Panc1 (cell line): ENCODE measurements around the gene CCDC194. TPM values are rescaled to one million over a fixed set of nuclear protein-coding genes. Genes with fewer than 3 reads are reported as not detected.

Source experiments
- ATAC-seq: fragments of 200-7000 bp; cut with Tn5 transposase; 2 replicates; pipeline ENCODE4 v1.9.1; 2020; ENCODE audit warnings: mild to moderate bottlenecking, moderate library complexity
- BruUV-seq: library from RNA; stranded (reverse); fragments of 400-500 nt; replicated peaks from 2 replicates; lab custom pipeline; 2021; lab: Mats Ljungman, UMichigan
- CTCF ChIA-PET: fragments of 300-600 bp; sonication (Branson Sonifier 250); formaldehyde crosslinking; loops from one replicate; lab custom pipeline; 2022; ENCODE audit warnings: antibody characterized with exemption; lab: Charles Lee
- POLR2A ChIA-PET: fragments of 300-600 bp; sonication (Branson Sonifier 250); formaldehyde crosslinking; loops from one replicate; lab custom pipeline; 2022; ENCODE audit warnings: antibody characterized with exemption; lab: Charles Lee
- DNase-seq: peaks from one replicate; pipeline ENCODE4 v3.0.0-alpha.2; 2010; ENCODE audit warnings: low read depth, low spot score
- H3K27ac ChIP-seq: 2 replicates; pipeline ENCODE4 v1.5.1; 2011; ENCODE audit warnings: mild to moderate bottlenecking, low read length, inconsistent platforms
- H3K27me3 ChIP-seq: fragments of 200-500 bp; sonication (Bioruptor generic); 2 replicates; pipeline ENCODE4 v1.6.0; 2014; ENCODE audit warnings: low read length, inconsistent platforms; ENCODE audit not compliant: control insufficient read depth, insufficient read depth
- H3K36me3 ChIP-seq: fragments of 200-500 bp; sonication (Bioruptor generic); 2 replicates; pipeline ENCODE4 v1.5.1; 2014; ENCODE audit warnings: inconsistent platforms, mild to moderate bottlenecking, low read length, moderate library complexity; ENCODE audit not compliant: control insufficient read depth, insufficient read depth
- H3K4me1 ChIP-seq: 2 replicates; pipeline ENCODE4 v1.5.1; 2011; ENCODE audit warnings: inconsistent platforms, mild to moderate bottlenecking, low read length, moderate library complexity; ENCODE audit not compliant: control insufficient read depth, insufficient read depth
- H3K4me3 ChIP-seq, 2 experiments: 2 replicates each; pipeline ENCODE4 v1.5.1; 2011 to 2012; ENCODE audit warnings: low read depth in 2 of 2, low read length in 2 of 2, mild to moderate bottlenecking in 2 of 2, inconsistent platforms in 1 of 2, moderate library complexity in 1 of 2
- H3K9me3 ChIP-seq: fragments of 200-500 bp; sonication (Bioruptor generic); 2 replicates; pipeline ENCODE4 v1.5.1; 2014; ENCODE audit warnings: low read depth, mild to moderate bottlenecking, inconsistent platforms, low read length, moderate library complexity; ENCODE audit not compliant: control insufficient read depth, insufficient read depth
- CTCF ChIP-seq: fragments of 450-650 bp; IDR thresholded peaks from 2 replicates; pipeline ENCODE4 v1.5.1; 2017; ENCODE audit warnings: mild to moderate bottlenecking
- POLR2AphosphoS5 ChIP-seq: IDR thresholded peaks from 2 replicates; pipeline ENCODE4 v1.6.1; 2012; ENCODE audit warnings: mild to moderate bottlenecking, low read depth, low read length, moderate library complexity
- REST ChIP-seq, 2 experiments: IDR thresholded peaks; 2 replicates each; pipeline ENCODE4 v1.6.1; 2011 to 2012; ENCODE audit warnings: low read depth in 2 of 2, control low read depth in 1 of 2, low read length in 1 of 2, mild to moderate bottlenecking in 1 of 2, moderate library complexity in 1 of 2; ENCODE audit not compliant: insufficient read depth in 1 of 2
- SIN3A ChIP-seq: IDR thresholded peaks from 2 replicates; pipeline ENCODE4 v1.6.1; 2012; ENCODE audit warnings: low read depth, mild to moderate bottlenecking, low read length, moderate library complexity, borderline replicate concordance; ENCODE audit not compliant: insufficient read depth
- TCF7L2 ChIP-seq: IDR thresholded peaks from 2 replicates; pipeline ENCODE4 v1.6.1; 2011; ENCODE audit warnings: mild to moderate bottlenecking, low read depth, low read length, inconsistent platforms
- in situ Hi-C: cut with HindIII; loops from 2 replicates; pipeline ENCODE4 v1.10.0; 2016; ENCODE audit warnings: low sequenced_read_pairs, low pct_unique_long_range_greater_than_20kb
- intact Hi-C: fragments of 100-400 bp; cut with micrococcal nuclease; formaldehyde crosslinking; loops from one replicate; pipeline ENCODE4 v1.10.0; 2022; ENCODE audit not compliant: unreplicated experiment
- total RNA-seq: library from RNA; stranded (reverse); gene quantifications from one replicate; pipeline ENCODE4 v1.2.1, GENCODE V29; 2021; ENCODE audit not compliant: unreplicated experiment

The CCDC194 gene
- total RNA-seq, 1 experiment from 2014 or later: 0.51 TPM

DNA sequence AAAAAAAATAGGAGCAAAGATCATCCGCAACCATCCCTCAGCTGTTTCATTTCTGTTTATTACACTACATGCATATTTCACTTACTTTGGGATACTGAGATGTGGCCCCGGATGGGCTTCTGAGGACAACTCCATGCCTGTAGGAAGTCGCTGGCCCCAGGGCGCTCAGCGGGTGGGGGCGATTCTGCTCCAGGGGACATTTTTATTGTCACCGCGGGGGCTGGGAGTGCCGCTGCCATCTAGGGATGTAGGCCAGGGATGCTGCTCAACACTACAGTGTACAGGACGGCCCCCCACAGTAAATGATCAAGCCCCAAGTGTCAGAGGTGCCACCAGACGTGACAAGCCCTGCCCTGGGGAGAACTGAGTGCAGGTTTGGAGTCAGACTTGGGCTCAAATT lies 17.8 kb upstream of the CCDC194 start:
- intact Hi-C loops: no loop called here
- ChIA-PET CTCF (interaction anchor here (0.7 kb wide), 1 partner anchor 57 kb away, joined by 3 read pairs; no protein-coding TSS in a partner anchor), POLR2A (no interaction called here)
- BruUV-seq: no TSS peak
- DNase-seq: no peak
- Histone ChIP-seq H3K27me3 (no peaks in the 10 kb centered on the region), H3K36me3 (no peaks in the 10 kb centered on the region), H3K9me3 (no peaks in the 10 kb centered on the region), H3K4me3 (no peak overlapping the region), H3K27ac (no peak overlapping the region), H3K4me1 (no peaks in the 10 kb centered on the region)
- in situ Hi-C loops: no loop called here
- TF ChIP-seq POLR2AphosphoS5: no peak
- TF ChIP-seq REST (IDR thresholded peaks at IDR 0.05; ENCODE audit: insufficient read depth in 1 of 2, low read depth in 2 of 2, low read length in 1 of 2): no peak
- TF ChIP-seq SIN3A: no peak
- TF ChIP-seq TCF7L2: no peak
- TF ChIP-seq CTCF: no peak
- ATAC-seq: no peak

DNA sequence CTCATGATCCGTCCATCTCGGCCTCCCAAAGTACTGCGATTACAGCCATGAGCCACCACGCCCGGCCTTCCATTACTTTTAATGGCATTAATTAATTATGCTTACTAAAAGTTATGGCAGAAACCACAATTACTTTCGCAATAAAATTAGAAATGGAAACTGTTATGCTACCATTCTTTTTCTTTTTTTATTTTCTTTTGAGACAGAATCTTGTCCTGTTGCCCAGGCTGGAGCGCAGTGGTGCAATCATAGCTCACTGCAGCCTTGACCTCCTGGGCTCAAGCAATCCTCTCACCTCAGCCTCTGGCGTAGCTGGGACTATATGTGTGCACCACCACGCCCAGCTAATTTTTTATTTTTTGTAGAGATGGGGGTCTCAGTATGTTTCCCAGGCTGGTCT lies 16.0 kb upstream of the CCDC194 start:
- no peaks in the 10 kb centered on the region for H3K9me3 ChIP-seq
- H3K36me3 ChIP-seq: no peaks in the 10 kb centered on the region
- in situ Hi-C loops: no loop called here
- H3K4me3 ChIP-seq: no peak overlapping the region
- peaks cover 12% of the 10 kb centered on the region; the same call in 1 of the 2 replicates for H3K4me1 ChIP-seq
- no peaks in the 10 kb centered on the region for H3K27me3 ChIP-seq
- BruUV-seq: no TSS peak
- ChIA-PET CTCF (interaction anchor here (0.6 kb wide), 1 partner anchor 415 kb away, joined by 11 read pairs; no protein-coding TSS in a partner anchor), POLR2A (no interaction called here)
- intact Hi-C loops: no loop called here
- TF ChIP-seq CTCF (no peak), POLR2AphosphoS5 (no peak), TCF7L2 (no peak), SIN3A (no peak), REST (IDR thresholded peaks at IDR 0.05; ENCODE audit: insufficient read depth in 1 of 2, low read depth in 2 of 2, low read length in 1 of 2) (no peak)
- ATAC-seq (no peak), DNase-seq (no peak)
- H3K27ac ChIP-seq: no peak overlapping the region
